Neuron (in vitro differentiated cells): ENCODE results near the gene KRT13.

Experiments
- H2AFZ ChIP-seq: one replicate; pipeline ENCODE4 v1.6.1; 2013; ENCODE audit warnings: low read depth, mild to moderate bottlenecking, inconsistent platforms, low read length, moderate library complexity
- H3K27me3 ChIP-seq: one replicate; pipeline ENCODE4 v1.6.1; 2013; ENCODE audit warnings: low read length; ENCODE audit not compliant: insufficient read depth
- H3K36me3 ChIP-seq: one replicate; pipeline ENCODE4 v1.6.1; 2013; ENCODE audit warnings: low read length; ENCODE audit not compliant: insufficient read depth
- H3K4me1 ChIP-seq: one replicate; pipeline ENCODE4 v1.6.1; 2013; ENCODE audit warnings: low read length; ENCODE audit not compliant: insufficient read depth
- H3K4me3 ChIP-seq: 2 replicates; pipeline ENCODE4 v1.5.1; 2013; ENCODE audit warnings: mild to moderate bottlenecking, low read length, moderate library complexity
- H3K9me3 ChIP-seq: one replicate; pipeline ENCODE4 v1.6.1; 2013; ENCODE audit warnings: low read length

Gene KRT13

GRCh38 chr17:41521574-41522261, 16.3 kb upstream of the KRT13 start:
- Histone ChIP-seq H3K4me3 (no peak overlapping the region), H3K9me3 (no peaks in the 10 kb centered on the region), H3K27me3 (peaks cover 17% of the 10 kb centered on the region), H2AFZ (no peak overlapping the region), H3K36me3 (no peaks in the 10 kb centered on the region), H3K4me1 (no peaks in the 10 kb centered on the region)

- H3K36me3 ChIP-seq, result no peaks in the 10 kb centered on the region
- H3K4me1 ChIP-seq, result no peaks in the 10 kb centered on the region
- H2AFZ ChIP-seq, result no peak overlapping the region
Observed at GRCh38 chr17:41520821-41521521, 15.6 kb upstream of the KRT13 start.

GRCh38 chr17:41519501-41520224, 14.3 kb upstream of the KRT13 start:
- no peaks in the 10 kb centered on the region for H3K9me3 ChIP-seq
- no peak overlapping the region for H2AFZ ChIP-seq
- no peaks in the 10 kb centered on the region for H3K36me3 ChIP-seq
- H3K4me1 ChIP-seq, result no peaks in the 10 kb centered on the region
- H3K27me3 ChIP-seq, result peaks cover 6% of the 10 kb centered on the region
- H3K4me3 ChIP-seq, result no peak overlapping the region

More at GRCh38 chr17:41520821-41521521, 15.6 kb upstream of the KRT13 start:
- H3K4me3 ChIP-seq, result no peak overlapping the region
- no peaks in the 10 kb centered on the region for H3K9me3 ChIP-seq
- H3K27me3 ChIP-seq, result peaks cover 12% of the 10 kb centered on the region

- no peak within 1 kb of the TSS for H3K4me3 ChIP-seq
- no peaks in the 10 kb centered on the region for H3K4me1 ChIP-seq
- H3K36me3 ChIP-seq, result no peaks in the 10 kb centered on the region
- H2AFZ ChIP-seq, result no peak within 1 kb of the TSS
- H3K9me3 ChIP-seq, result no peaks in the 10 kb centered on the region
- H3K27me3 ChIP-seq, result peaks cover 6% of the 10 kb centered on the region
Observed at GRCh38 chr17:41518789-41519449, 13.5 kb upstream of the KRT13 start, which contains the start of gene KRT15. TSS of gene KRT15 (minus strand) at chr17:41518890. CDS start at chr17:41518827, 63 bp downstream.

GRCh38 chr17:41518031-41518430, 12.6 kb upstream of the KRT13 start:
- Histone ChIP-seq H3K4me3 (no peak overlapping the region), H3K27me3 (peaks cover 6% of the 10 kb centered on the region), H3K4me1 (no peaks in the 10 kb centered on the region), H3K9me3 (no peaks in the 10 kb centered on the region), H3K36me3 (no peaks in the 10 kb centered on the region), H2AFZ (no peak overlapping the region)

GRCh38 chr17:41516830-41517283, 11.4 kb upstream of the KRT13 start:
- no peaks in the 10 kb centered on the region for H3K36me3 ChIP-seq
- H3K9me3 ChIP-seq, result no peaks in the 10 kb centered on the region
- no peak overlapping the region for H3K4me3 ChIP-seq
- H3K4me1 ChIP-seq, result no peaks in the 10 kb centered on the region
- no peak overlapping the region for H2AFZ ChIP-seq
- H3K27me3 ChIP-seq, result peaks cover 6% of the 10 kb centered on the region

- Histone ChIP-seq H2AFZ (no peak overlapping the region), H3K4me3 (no peak overlapping the region), H3K4me1 (no peaks in the 10 kb centered on the region), H3K36me3 (no peaks in the 10 kb centered on the region), H3K9me3 (no peaks in the 10 kb centered on the region), H3K27me3 (peaks cover 6% of the 10 kb centered on the region)
Observed at GRCh38 chr17:41516147-41516829, 10.9 kb upstream of the KRT13 start.

GRCh38 chr17:41513168-41513547, 7.7 kb upstream of the KRT13 start:
- Histone ChIP-seq H3K9me3 (no peaks in the 10 kb centered on the region), H3K27me3 (no peaks in the 10 kb centered on the region), H3K36me3 (no peaks in the 10 kb centered on the region), H2AFZ (no peak overlapping the region), H3K4me3 (no peak overlapping the region), H3K4me1 (no peaks in the 10 kb centered on the region)

GRCh38 chr17:41512546-41513167, 7.2 kb upstream of the KRT13 start:
- Histone ChIP-seq H3K4me1 (no peaks in the 10 kb centered on the region), H3K9me3 (no peaks in the 10 kb centered on the region), H3K4me3 (no peak overlapping the region), H3K36me3 (no peaks in the 10 kb centered on the region), H3K27me3 (no peaks in the 10 kb centered on the region), H2AFZ (no peak overlapping the region)

GRCh38 chr17:41511716-41512115, 6.3 kb upstream of the KRT13 start:
- Histone ChIP-seq H3K4me1 (no peaks in the 10 kb centered on the region), H3K36me3 (no peaks in the 10 kb centered on the region), H3K9me3 (no peaks in the 10 kb centered on the region)

GRCh38 chr17:41511116-41511515, 5.7 kb upstream of the KRT13 start:
- no peaks in the 10 kb centered on the region for H3K4me1 ChIP-seq
- no peak overlapping the region for H2AFZ ChIP-seq
- no peaks in the 10 kb centered on the region for H3K27me3 ChIP-seq
- no peaks in the 10 kb centered on the region for H3K9me3 ChIP-seq
- no peak overlapping the region for H3K4me3 ChIP-seq
- H3K36me3 ChIP-seq, result no peaks in the 10 kb centered on the region

More at GRCh38 chr17:41511716-41512115, 6.3 kb upstream of the KRT13 start:
- H3K27me3 ChIP-seq, result no peaks in the 10 kb centered on the region
- H3K4me3 ChIP-seq, result no peak overlapping the region
- H2AFZ ChIP-seq, result no peak overlapping the region
